SIG-M5 treated with dmso at 0.1 percent for 504 hours (cell line): ENCODE results near the gene ZNF438.
"Not testable (repeated sequence)": the region's sequence is repeated elsewhere in the genome, so short reads cannot be mapped to it uniquely, and the experiment has no call there.

Experiments used
- DNase-seq: peaks from one replicate; lab custom pipeline; 2025; ENCODE audit not compliant: unreplicated experiment; lab: John Stamatoyannopoulos, UW

Gene ZNF438

GRCh38 chr10:30990351-30990750, 41.3 kb downstream of the ZNF438 start:
- no peak for DNase-seq

- DNase-seq, result no peak
Measured at GRCh38 chr10:30988831-30989435, 42.7 kb downstream of the ZNF438 start.

GRCh38 chr10:30987463-30987862, 44.2 kb downstream of the ZNF438 start:
- no peak for DNase-seq

GRCh38 chr10:30986053-30986555, 45.6 kb downstream of the ZNF438 start:
- no peak for DNase-seq

- no peak for DNase-seq
Measured at GRCh38 chr10:30985512-30985911, 46.2 kb downstream of the ZNF438 start.

- no peak for DNase-seq
Measured at GRCh38 chr10:30984563-30985328, 46.9 kb downstream of the ZNF438 start.

- DNase-seq, result not testable (repeated sequence)
Measured at GRCh38 chr10:30983209-30983608, 48.5 kb downstream of the ZNF438 start.

- no peak for DNase-seq
Measured at GRCh38 chr10:30980951-30981616, 50.6 kb downstream of the ZNF438 start.

GRCh38 chr10:30979956-30980355, 51.7 kb downstream of the ZNF438 start:
- DNase-seq, result no peak

GRCh38 chr10:30978843-30979242, 52.8 kb downstream of the ZNF438 start:
- DNase-seq, result no peak

- DNase-seq, result no peak
Measured at GRCh38 chr10:30977385-30977784, 54.3 kb downstream of the ZNF438 start.

- DNase-seq, result no peak
Measured at GRCh38 chr10:30974773-30975415, 56.8 kb downstream of the ZNF438 start.

GRCh38 chr10:30974355-30974754, 57.3 kb downstream of the ZNF438 start:
- DNase-seq, result no peak

GRCh38 chr10:30973737-30974136, 57.9 kb downstream of the ZNF438 start:
- DNase-seq, result no peak

- DNase-seq, result no peak
Measured at GRCh38 chr10:30970760-30971460, 60.8 kb downstream of the ZNF438 start.

- no peak for DNase-seq
Measured at GRCh38 chr10:30968711-30969110, 63.0 kb downstream of the ZNF438 start.

GRCh38 chr10:30967650-30968410, 63.8 kb downstream of the ZNF438 start:
- DNase-seq, result no peak

GRCh38 chr10:30963992-30964930, 67.4 kb downstream of the ZNF438 start:
- no peak for DNase-seq

- no peak for DNase-seq
Measured at GRCh38 chr10:30962522-30962921, 69.1 kb downstream of the ZNF438 start.
